H1 (cell line): Measurements from ENCODE around the gene PDZD2. TPM values are rescaled to one million over a fixed set of nuclear protein-coding genes. Genes with fewer than 3 reads are reported as not detected.

Experiments
- CTCF ChIA-PET: fragments of 300-600 bp; sonication (Branson Sonifier 250); formaldehyde crosslinking; loops from one replicate; lab custom pipeline; 2021; ENCODE audit not compliant: partially characterized antibody; lab: Charles Lee
- POLR2A ChIA-PET: fragments of 300-600 bp; sonication (Branson Sonifier 250); formaldehyde crosslinking; loops from one replicate; lab custom pipeline; 2021; ENCODE audit warnings: inconsistent platforms; ENCODE audit not compliant: partially characterized antibody; lab: Charles Lee
- DNase-seq, 2 experiments: peaks; one replicate each; pipeline versions ENCODE4 v3.0.0 to v3.0.0-alpha.2; 2010 to 2022; ENCODE audit warnings: low spot score in 2 of 2, low read depth in 1 of 2, mixed read lengths in 1 of 2
- FAIRE-seq: peaks from 2 replicates; lab custom pipeline; 2011; peaks lifted over from hg19 to GRCh38; lab: Jason Lieb, UNC
- H2AFZ ChIP-seq: 2 replicates; pipeline ENCODE4 v1.8.1; 2012; ENCODE audit warnings: low read length, inconsistent platforms
- H2AK5ac ChIP-seq: 2 replicates; pipeline ENCODE4 v1.6.1; 2013; ENCODE audit warnings: low read depth, low read length
- H2BK120ac ChIP-seq: replicated peaks from 2 replicates; pipeline ENCODE3; 2013; ENCODE audit warnings: low read depth, low read length, inconsistent platforms
- H2BK12ac ChIP-seq: 2 replicates; pipeline ENCODE4 v1.6.1; 2013; ENCODE audit warnings: low read depth, low read length
- H2BK15ac ChIP-seq: 2 replicates; pipeline ENCODE4 v1.6.1; 2013; ENCODE audit warnings: low read length
- H2BK20ac ChIP-seq: 2 replicates; pipeline ENCODE4 v1.6.1; 2013; ENCODE audit warnings: low read length
- H2BK5ac ChIP-seq: 2 replicates; pipeline ENCODE4 v1.6.1; 2013; ENCODE audit warnings: low read depth, low read length
- H3K14ac ChIP-seq: 2 replicates; pipeline ENCODE4 v1.6.1; 2013; ENCODE audit warnings: inconsistent platforms; ENCODE audit not compliant: insufficient read length
- H3K18ac ChIP-seq: 2 replicates; pipeline ENCODE4 v1.6.1; 2013; ENCODE audit warnings: low read length; ENCODE audit errors: extremely low read depth
- H3K23ac ChIP-seq: 2 replicates; pipeline ENCODE4 v1.6.1; 2013; ENCODE audit warnings: inconsistent platforms; ENCODE audit not compliant: insufficient read length
- H3K23me2 ChIP-seq: 2 replicates; pipeline ENCODE4 v1.6.1; 2013; ENCODE audit warnings: low read depth, low read length
- H3K27ac ChIP-seq: 2 replicates; pipeline ENCODE4 v1.6.1; 2011; ENCODE audit warnings: low read depth, low read length, inconsistent platforms
- H3K27me3 ChIP-seq, 4 experiments: replicated peaks in 1 of 4; 1 replicate in 1 of 4; 2 replicates in 3 of 4; pipeline versions ENCODE4 v1.6.1 to v1.8.1; 2011 to 2013; ENCODE audit warnings: low read length in 3 of 4, mild to moderate bottlenecking in 3 of 4, inconsistent platforms in 2 of 4, mixed read lengths in 2 of 4, moderate library complexity in 1 of 4; ENCODE audit not compliant: control insufficient read depth in 3 of 4, insufficient read depth in 3 of 4; ENCODE audit errors: extremely low read depth in 1 of 4
- H3K36me3 ChIP-seq, 4 experiments: 2 replicates each; pipeline versions ENCODE4 v1.6.1 to v1.8.1; 2011 to 2013; ENCODE audit warnings: mild to moderate bottlenecking in 4 of 4, low read length in 3 of 4, moderate library complexity in 2 of 4, control low read depth in 1 of 4, inconsistent platforms in 1 of 4; ENCODE audit not compliant: insufficient read depth in 4 of 4, control insufficient read depth in 2 of 4
- H3K4ac ChIP-seq: replicated peaks from 2 replicates; pipeline ENCODE3; 2013; ENCODE audit warnings: low read length, low read depth, mixed read lengths, inconsistent platforms; ENCODE audit not compliant: insufficient read length
- H3K4me1 ChIP-seq, 4 experiments: replicated peaks in 1 of 4; 1 replicate in 1 of 4; 2 replicates in 3 of 4; pipeline versions ENCODE4 v1.6.1 to v1.8.1; 2011 to 2013; ENCODE audit warnings: low read length in 3 of 4, inconsistent platforms in 2 of 4, mixed read lengths in 1 of 4; ENCODE audit not compliant: insufficient read depth in 4 of 4, control insufficient read depth in 3 of 4
- H3K4me2 ChIP-seq, 2 experiments: 2 replicates each; pipeline versions ENCODE4 v1.6.1 to v1.8.1; 2011 to 2013; ENCODE audit warnings: low read depth in 2 of 2, low read length in 2 of 2, control low read depth in 1 of 2, inconsistent platforms in 1 of 2, mild to moderate bottlenecking in 1 of 2; ENCODE audit not compliant: insufficient read depth in 1 of 2
- H3K4me3 ChIP-seq, 4 experiments: fragments of 200-600, 300-600 bp in 1 of 4; sonication (generic), shearing (Covaris generic), sonication (Bioruptor Twin) in 1 of 4; 2 replicates each; pipeline versions ENCODE4 v1.5.1 to v1.8.1; 2011 to 2016; ENCODE audit warnings: low read length in 4 of 4, low read depth in 3 of 4, control low read depth in 2 of 4, inconsistent platforms in 2 of 4, mild to moderate bottlenecking in 2 of 4, mixed read lengths in 1 of 4, moderate library complexity in 1 of 4; ENCODE audit not compliant: insufficient read depth in 2 of 4; ENCODE audit errors: extremely low read depth in 1 of 4
- H3K56ac ChIP-seq: replicated peaks from 2 replicates; pipeline ENCODE3; 2013; ENCODE audit warnings: low read depth, mild to moderate bottlenecking, mixed read lengths, low read length, inconsistent platforms; ENCODE audit not compliant: insufficient read length
- H3K79me1 ChIP-seq: 2 replicates; pipeline ENCODE4 v1.6.1; 2013; ENCODE audit warnings: low read depth, low read length, control low read depth
- H3K79me2 ChIP-seq, 2 experiments: 2 replicates each; pipeline versions ENCODE4 v1.6.1 to v1.8.1; 2012 to 2013; ENCODE audit warnings: low read length in 2 of 2, mild to moderate bottlenecking in 2 of 2, inconsistent platforms in 1 of 2; ENCODE audit not compliant: insufficient read depth in 2 of 2, control insufficient read depth in 1 of 2
- H3K9ac ChIP-seq, 4 experiments: replicated peaks in 1 of 4; 1 replicate in 1 of 4; 2 replicates in 3 of 4; pipeline versions ENCODE4 v1.6.1 to v1.8.1; 2011 to 2013; ENCODE audit warnings: low read depth in 3 of 4, low read length in 3 of 4, control low read depth in 2 of 4, mild to moderate bottlenecking in 2 of 4, moderate library complexity in 2 of 4, inconsistent platforms in 1 of 4; ENCODE audit errors: extremely low read depth in 1 of 4
- H3K9me3 ChIP-seq, 2 experiments: 2 replicates each; pipeline versions ENCODE4 v1.6.1 to v1.8.1; 2012 to 2013; ENCODE audit warnings: mild to moderate bottlenecking in 2 of 2, moderate library complexity in 2 of 2, control low read depth in 1 of 2, inconsistent platforms in 1 of 2, low read depth in 1 of 2, low read length in 1 of 2, mixed read lengths in 1 of 2; ENCODE audit not compliant: insufficient read depth in 2 of 2
- H4K20me1 ChIP-seq, 2 experiments: replicated peaks in 1 of 2; 2 replicates each; pipeline versions ENCODE3 to v1.8.1; 2011 to 2013; ENCODE audit warnings: inconsistent platforms in 2 of 2, low read length in 2 of 2, mild to moderate bottlenecking in 1 of 2; ENCODE audit not compliant: insufficient read depth in 2 of 2, control insufficient read depth in 1 of 2
- H4K5ac ChIP-seq: 2 replicates; pipeline ENCODE4 v1.6.1; 2013; ENCODE audit warnings: low read length, low read depth, mixed read lengths, inconsistent platforms; ENCODE audit not compliant: insufficient read length
- H4K8ac ChIP-seq: 2 replicates; pipeline ENCODE4 v1.8.0; 2013; ENCODE audit warnings: mild to moderate bottlenecking, moderate library complexity, low read length, inconsistent platforms; ENCODE audit not compliant: insufficient read depth; ENCODE audit errors: extremely low read depth
- H4K91ac ChIP-seq: replicated peaks from 2 replicates; pipeline ENCODE3; 2013; ENCODE audit warnings: low read length, mixed read lengths, inconsistent platforms; ENCODE audit not compliant: insufficient read length
- BACH1 ChIP-seq: IDR thresholded peaks from 2 replicates; pipeline ENCODE4 v1.6.1; 2012; ENCODE audit warnings: low read length, improper control_type of control experiment
- BRCA1 ChIP-seq: IDR thresholded peaks from 2 replicates; pipeline ENCODE4 v1.6.1; 2012; ENCODE audit warnings: low read depth, low read length, improper control_type of control experiment
- CBX5 ChIP-seq: fragments of 300-800, 300-1000 bp; sonication (generic); IDR thresholded peaks from 2 replicates; pipeline ENCODE4 v1.7.1; 2016; ENCODE audit warnings: antibody characterized with exemption, low read length, low read depth
- CEBPB ChIP-seq: IDR thresholded peaks from 2 replicates; pipeline ENCODE4 v1.6.1; 2012; ENCODE audit warnings: low read depth, low read length
- JUN ChIP-seq: IDR thresholded peaks from 2 replicates; pipeline ENCODE4 v1.6.1; 2011; ENCODE audit warnings: low read depth, mild to moderate bottlenecking, improper control_type of control experiment, low read length
- PHF8 ChIP-seq: fragments of 200-600 bp; sonication (generic); conservative IDR thresholded peaks from 2 replicates; pipeline ENCODE4 v1.7.1; 2012; ENCODE audit warnings: low read depth, mild to moderate bottlenecking, inconsistent platforms, low read length, moderate library complexity
- POU5F1 ChIP-seq: IDR thresholded peaks from 2 replicates; pipeline ENCODE4 v1.6.1; 2011; ENCODE audit warnings: low read depth, mild to moderate bottlenecking, low read length, moderate library complexity
- SIRT6 ChIP-seq: IDR thresholded peaks from one replicate; pipeline ENCODE4 v1.7.1; 2012; ENCODE audit warnings: low read length, inconsistent platforms
- SP4 ChIP-seq: IDR thresholded peaks from 2 replicates; pipeline ENCODE4 v1.6.1; 2012; ENCODE audit warnings: low read length, inconsistent platforms
- SUZ12 ChIP-seq: fragments of 200-600 bp; sonication (generic); IDR thresholded peaks from 2 replicates; pipeline ENCODE4 v1.6.1; 2012; ENCODE audit warnings: mild to moderate bottlenecking, inconsistent platforms, low read length, moderate library complexity, mixed read lengths
- ZNF274 ChIP-seq: IDR thresholded peaks from 2 replicates; pipeline ENCODE4 v1.7.0; 2012; ENCODE audit warnings: low read length, borderline replicate concordance; ENCODE audit errors: extremely low read depth
- WGBS, 2 experiments: shearing (Covaris generic) in 1 of 2; methylation state at CpG; one replicate each; pipeline versions ENCODE4 v1.1.6 to v1.1.7; 2013 to 2015; ENCODE audit warnings: low lambda C conversion rate in 2 of 2, mixed read lengths in 2 of 2, inconsistent platforms in 1 of 2, low coverage in 1 of 2, missing lambda C conversion rate in 1 of 2; ENCODE audit not compliant: insufficient replicate concordance in 2 of 2, insufficient coverage in 1 of 2, insufficient read length in 1 of 2; ENCODE audit errors: extremely low coverage in 1 of 2, missing lambda C conversion rate in 1 of 2; 5-methylcytosine and 5-hydroxymethylcytosine counted together
- polyA plus RNA-seq, 7 experiments: library from polyadenylated mRNA; depleted of rRNA in 3 of 7; stranded (reverse) in 5 of 7; unstranded in 2 of 7; fragments of >200 nt in 5 of 7; fragments of 200-250 nt in 2 of 7; gene quantifications; 1 replicate in 5 of 7; 2 replicates in 1 of 7; 4 replicates in 1 of 7; pipeline versions ENCODE4 v1.2.1 to v1.2.3, GENCODE V29; 2011 to 2013; ENCODE audit warnings: missing spikeins in 2 of 7, mixed read lengths in 2 of 7
- total RNA-seq: library from RNA; stranded (reverse); fragmentation: NEBNext Ultra II Directional; extraction: Animal tissue kit (Norgen Biotek cat#: 25700); gene quantifications from 2 replicates; pipeline ENCODE4 v1.2.1, GENCODE V29; 2021
- TF ChIP-seq, protein P1 (sequence below): IDR thresholded peaks from 2 replicates; pipeline ENCODE4 v1.6.1; 2011; ENCODE audit warnings: low read depth, mild to moderate bottlenecking, low read length; ENCODE audit not compliant: insufficient read depth

PDZD2 gene
- total and polyA plus RNA-seq, 2 of the 8 experiments (the other 6 are each of a cell fraction or from before 2014, with no cell fraction given), result 1.2 to 6.8 TPM

DNA sequence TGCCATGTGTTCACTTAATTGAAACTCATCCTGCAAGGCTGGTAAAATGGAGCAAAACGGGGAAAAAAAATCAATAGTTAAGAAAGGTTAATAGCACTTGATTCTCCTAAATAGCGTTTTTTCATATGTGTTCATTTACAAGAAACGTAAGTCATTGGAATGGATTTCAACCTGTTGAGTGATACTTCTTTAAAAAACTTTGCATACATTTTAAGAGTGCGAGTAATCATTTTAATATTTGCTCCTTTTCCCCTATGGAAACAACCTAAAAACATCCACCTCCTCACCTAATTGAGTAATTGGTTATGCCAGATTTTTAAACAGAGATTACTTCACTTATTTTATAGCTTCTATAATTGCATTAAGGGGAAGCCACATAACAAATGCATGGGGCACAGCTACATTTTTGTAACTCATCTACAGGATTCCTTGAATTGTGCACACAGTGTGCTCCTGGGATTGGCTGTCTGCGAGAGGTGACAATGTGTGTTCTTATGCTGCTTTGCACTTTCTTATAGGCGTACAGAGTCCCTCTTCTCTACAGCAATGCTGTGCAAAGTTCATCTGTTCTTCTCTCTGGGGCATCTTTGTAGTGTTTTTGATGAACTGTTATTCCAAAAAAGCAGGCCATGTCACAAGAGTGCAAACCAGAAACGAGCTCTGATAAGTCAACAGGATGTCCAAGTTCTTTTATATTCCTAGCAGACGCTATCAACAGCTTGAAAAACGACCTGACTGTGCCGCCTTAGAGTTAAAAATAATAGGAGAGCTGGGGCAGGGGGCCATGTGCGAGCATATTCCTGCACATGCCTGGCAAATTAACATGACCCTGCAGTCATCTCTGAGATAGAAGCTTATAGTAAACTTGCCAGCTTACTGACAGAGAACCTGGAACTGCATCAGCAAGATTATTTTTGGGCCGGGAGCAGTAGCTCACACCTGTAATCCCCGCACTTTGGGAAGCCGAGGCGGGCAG, 417.2 kb downstream of the PDZD2 start:
- H3K27ac ChIP-seq, result no peak overlapping the region
- no peak for FAIRE-seq
- TF ChIP-seq BACH1 (no peak), JUN (no peak), PHF8 (no peak), ZNF274 (no peak), POU5F1 (no peak), SIRT6 (no peak), CEBPB (no peak), CBX5 (no peak), SUZ12 (no peak), SP4 (no peak), BRCA1 (no peak)
- TF ChIP-seq, protein P1, sequence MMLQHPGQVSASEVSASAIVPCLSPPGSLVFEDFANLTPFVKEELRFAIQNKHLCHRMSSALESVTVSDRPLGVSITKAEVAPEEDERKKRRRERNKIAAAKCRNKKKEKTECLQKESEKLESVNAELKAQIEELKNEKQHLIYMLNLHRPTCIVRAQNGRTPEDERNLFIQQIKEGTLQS, result no peak

More for the DNA sequence above, 417.2 kb downstream of the PDZD2 start:
- WGBS, 2 experiments, result 93% methylated on average over 15 of the region's 15 CpGs; no CpG with 5 or more reads in 1 of the 2 experiments
- Histone ChIP-seq H3K4me3 (no peak overlapping the region), H3K4ac (no peak overlapping the region), H3K9me3 (no peaks in the 10 kb centered on the region), H3K14ac (no peak overlapping the region), H3K23ac (no peak overlapping the region), H4K20me1 (no peaks in the 10 kb centered on the region), H3K79me2 (no peaks in the 10 kb centered on the region), H4K91ac (no peak overlapping the region), H2BK20ac (no peak overlapping the region), H3K4me1 (no peaks in the 10 kb centered on the region), H3K23me2 (no peaks in the 10 kb centered on the region), H3K56ac (no peak overlapping the region), H3K9ac (no peak overlapping the region), H2BK15ac (no peak overlapping the region; the same call in 1 of the 2 replicates), H2BK5ac (no peak overlapping the region), H3K79me1 (no peaks in the 10 kb centered on the region), H4K8ac (no peak overlapping the region), H2BK12ac (no peak overlapping the region), H2AFZ (no peak overlapping the region), H3K4me2 (no peak overlapping the region), H2AK5ac (no peak overlapping the region), H3K18ac (no peak overlapping the region), H4K5ac (no peak overlapping the region), H3K36me3 (peaks cover 0 to 3% (median 0%) of the 10 kb centered on the region in 4 experiments; a peak in 1 of 8 replicates), H2BK120ac (no peak overlapping the region), H3K27me3 (no peaks in the 10 kb centered on the region)
- CTCF ChIA-PET, result interaction anchor here (0.7 to 4.5 kb wide), 17 partner anchors 9 to 1182 kb away, joined by 3 to 28 read pairs (median 3); no protein-coding TSS in a partner anchor
- DNase-seq, result no peak
- POLR2A ChIA-PET, result interaction anchor here (1.3 kb wide), 1 partner anchor 19 kb away, joined by 3 read pairs; no protein-coding TSS in a partner anchor
